MG63 (cell line): Measurements from ENCODE around the gene KLHL40. TPM values are rescaled to one million over a fixed set of nuclear protein-coding genes. Genes with fewer than 3 reads are reported as not detected.

Experiments
- DNase-seq: peaks from one replicate; pipeline ENCODE4 v3.0.0-alpha.2; 2020
- H3K27me3 ChIP-seq: fragments of 250-450 bp; sonication (Bioruptor Pico); 2 replicates; pipeline ENCODE4 v1.5.1; 2020; ENCODE audit warnings: mild to moderate bottlenecking, moderate library complexity
- H3K36me3 ChIP-seq: fragments of 250-450 bp; sonication (Bioruptor Pico); 2 replicates; pipeline ENCODE4 v1.5.1; 2020; ENCODE audit warnings: mild to moderate bottlenecking, moderate library complexity
- H3K4me3 ChIP-seq: fragments of 250-450 bp; sonication (Bioruptor Pico); 2 replicates; pipeline ENCODE4 v1.5.1; 2020; ENCODE audit warnings: mild to moderate bottlenecking, moderate library complexity
- H3K9me3 ChIP-seq: fragments of 250-450 bp; sonication (Bioruptor Pico); 2 replicates; pipeline ENCODE4 v1.5.1; 2020; ENCODE audit warnings: mild to moderate bottlenecking, moderate library complexity
- total RNA-seq: library from RNA; depleted of rRNA; stranded (reverse); fragments of >200 nt; shearing (Covaris generic); gene quantifications from 2 replicates; pipeline ENCODE4 v1.2.3, GENCODE V29; 2014; ENCODE audit warnings: low replicate concordance; rRNA removed

The KLHL40 gene
- total RNA-seq, 1 experiment from 2014 or later = not detected

GRCh38 chr3:42734263-42734860 is 49.0 kb downstream of the KLHL40 start:
- no peaks in the 10 kb centered on the region for H3K36me3 ChIP-seq
- H3K4me3 ChIP-seq = no peak overlapping the region
- no peaks in the 10 kb centered on the region for H3K27me3 ChIP-seq
- no peaks in the 10 kb centered on the region for H3K9me3 ChIP-seq
- DNase-seq = no peak

GRCh38 chr3:42735019-42735418 is 49.7 kb downstream of the KLHL40 start:
- no peak for DNase-seq
- H3K9me3 ChIP-seq = no peaks in the 10 kb centered on the region
- no peaks in the 10 kb centered on the region for H3K36me3 ChIP-seq
- H3K4me3 ChIP-seq = no peak overlapping the region
- no peaks in the 10 kb centered on the region for H3K27me3 ChIP-seq

- Histone ChIP-seq H3K4me3 (no peak overlapping the region), H3K36me3 (no peaks in the 10 kb centered on the region), H3K27me3 (no peaks in the 10 kb centered on the region), H3K9me3 (no peaks in the 10 kb centered on the region)
- no peak for DNase-seq
These were observed 50.3 kb downstream of the KLHL40 start for GRCh38 chr3:42735615-42736014.

- DNase-seq = no peak
- H3K27me3 ChIP-seq = no peaks in the 10 kb centered on the region
- no peaks in the 10 kb centered on the region for H3K36me3 ChIP-seq
- H3K4me3 ChIP-seq = no peak overlapping the region
- no peaks in the 10 kb centered on the region for H3K9me3 ChIP-seq
These were observed 50.7 kb downstream of the KLHL40 start for GRCh38 chr3:42736081-42736480.

GRCh38 chr3:42736531-42736930 is 51.2 kb downstream of the KLHL40 start:
- Histone ChIP-seq H3K9me3 (no peaks in the 10 kb centered on the region), H3K36me3 (no peaks in the 10 kb centered on the region), H3K27me3 (no peaks in the 10 kb centered on the region), H3K4me3 (no peak overlapping the region)
- no peak for DNase-seq

GRCh38 chr3:42739401-42740158 is 54.2 kb downstream of the KLHL40 start:
- no peaks in the 10 kb centered on the region for H3K36me3 ChIP-seq
- no peak for DNase-seq

GRCh38 chr3:42741796-42742195 is 56.5 kb downstream of the KLHL40 start:
- Histone ChIP-seq H3K9me3 (no peaks in the 10 kb centered on the region), H3K27me3 (no peaks in the 10 kb centered on the region), H3K36me3 (no peaks in the 10 kb centered on the region), H3K4me3 (no peak overlapping the region)
- no peak for DNase-seq

More at GRCh38 chr3:42739401-42740158, 54.2 kb downstream of the KLHL40 start:
- H3K27me3 ChIP-seq = no peaks in the 10 kb centered on the region
- no peaks in the 10 kb centered on the region for H3K9me3 ChIP-seq
- no peak overlapping the region for H3K4me3 ChIP-seq

Other genes starting within 250 kb of the KLHL40 start
- gene VIPR1, start 182.9 kb upstream of the KLHL40 start, total RNA-seq = not detected in 2 replicates
- gene SEC22C, start 103.6 kb upstream of the KLHL40 start, total RNA-seq = 54.8 and 68.3 TPM in 2 replicates
- 11.2 and 14.6 TPM in 2 replicates for gene SS18L2, start 94.7 kb upstream of the KLHL40 start, total RNA-seq
- 4.4 and 4.8 TPM in 2 replicates for gene NKTR, start 84.9 kb upstream of the KLHL40 start, total RNA-seq
- gene ZBTB47, start 31.8 kb upstream of the KLHL40 start, total RNA-seq = 11.7 and 22.7 TPM in 2 replicates
- not detected in 2 replicates for gene HHATL, start 17.3 kb downstream of the KLHL40 start, total RNA-seq
- 0.59 and 10.2 TPM in 2 replicates for gene CCDC13, start 87.7 kb downstream of the KLHL40 start, total RNA-seq
- 93.8 and 116 TPM in 2 replicates for gene HIGD1A, start 119.0 kb downstream of the KLHL40 start, total RNA-seq
- not detected in 2 replicates for gene ACKR2, start 123.9 kb downstream of the KLHL40 start, total RNA-seq
- gene CYP8B1, start 190.3 kb downstream of the KLHL40 start, total RNA-seq = not detected in 2 replicates
- gene ZNF662, start 220.6 kb downstream of the KLHL40 start, total RNA-seq = not detected in 2 replicates